Measurements from ENCODE around the gene CNOT3. TPM values are rescaled to one million over a fixed set of nuclear protein-coding genes. Genes with fewer than 3 reads are reported as not detected.

The CNOT3 gene
- total and polyA plus RNA-seq, 2 of the 13 experiments (the other 11 are each of a cell fraction or from before 2014, with no cell fraction given): 4.3 to 5.8 TPM

- TF ChIP-seq ZNF609 (CRISPR knock-in tag; IDR thresholded peaks at IDR 0.05; ENCODE audit: borderline replicate concordance) (no peak), MEIS2 (CRISPR knock-in tag; IDR thresholded peaks at IDR 0.05) (peak; percentile 34; the same call in 1 of the 2 replicates), MBD4 (IDR thresholded peaks at IDR 0.05; ENCODE audit: borderline replicate concordance, low read length) (no peak), ZNF343 (CRISPR knock-in tag; IDR thresholded peaks at IDR 0.05) (0 out of 2 replicates have a peak, but pooled peaks have one; percentile 52), ZNF547 (CRISPR knock-in tag; IDR thresholded peaks at IDR 0.05) (peak; percentile 5; the same call in 1 of the 2 replicates), ZNF383 (CRISPR knock-in tag; IDR thresholded peaks at IDR 0.05; ENCODE audit: borderline replicate concordance) (no peak), NCOA2 (CRISPR knock-in tag; IDR thresholded peaks at IDR 0.05) (0 out of 2 replicates have a peak, but pooled peaks have one; percentile 25), ZBTB4 (CRISPR knock-in tag; IDR thresholded peaks at IDR 0.05; ENCODE audit: borderline replicate concordance) (no peak), ZNF724P (CRISPR knock-in tag; IDR thresholded peaks at IDR 0.05; ENCODE audit: borderline replicate concordance) (peak; percentile 38; the same call in 1 of the 2 replicates), SP5 (CRISPR knock-in tag; IDR thresholded peaks at IDR 0.05; ENCODE audit: borderline replicate concordance, low read depth) (peak; percentile 58; the same call in 1 of the 2 replicates), ZNF335 (CRISPR knock-in tag; IDR thresholded peaks at IDR 0.05) (0 out of 2 replicates have a peak, but pooled peaks have one; percentile 12), ATF1 (CRISPR knock-in tag; IDR thresholded peaks at IDR 0.05) (peak; percentile 89), CTCF (CRISPR knock-in tag; IDR thresholded peaks at IDR 0.05) (0 out of 2 replicates have a peak, but pooled peaks have one; percentile 8), CREM (IDR thresholded peaks at IDR 0.05) (peak; percentile 77), CREM (CRISPR knock-in tag; IDR thresholded peaks at IDR 0.05) (no peak), SMAD3 (CRISPR knock-in tag; IDR thresholded peaks at IDR 0.05) (0 out of 2 replicates have a peak, but pooled peaks have one; percentile 49), POLR2A (IDR thresholded peaks at IDR 0.05; ENCODE audit: insufficient read depth in 1 of 2, low read depth in 2 of 2, low read length in 2 of 2) (peak; percentile 93 to 96), DNMT1 (CRISPR knock-in tag; IDR thresholded peaks at IDR 0.05) (0 out of 2 replicates have a peak, but pooled peaks have one; percentile 6), DNMT3B (CRISPR knock-in tag; conservative IDR thresholded peaks at IDR 0.05) (no peak)
These were observed 481 bp upstream of the CNOT3 start (continued) for GRCh38 chr19:54136864-54137698.

Measured in HepG2 (cell line).